Breast epithelium (tissue), 3 donors: ENCODE data around the gene SLC38A11.

Source experiments
- CTCF ChIP-seq, 3 donors: fragments of 450-650 bp; IDR thresholded peaks; one replicate each; pipeline ENCODE4 v1.5.1; 2016 to 2017; ENCODE audit warnings: antibody characterized with exemption in 3 of 3, mild to moderate bottlenecking in 3 of 3, moderate library complexity in 3 of 3
- POLR2A ChIP-seq: fragments of 450-650 bp; IDR thresholded peaks from one replicate; pipeline ENCODE4 v1.6.1; 2016; ENCODE audit warnings: antibody characterized with exemption, mild to moderate bottlenecking, moderate library complexity
- POLR2AphosphoS5 ChIP-seq, 3 donors: sonication (generic); formaldehyde crosslinking; IDR thresholded peaks; one replicate each; pipeline ENCODE4 v1.6.1; 2017; ENCODE audit warnings: antibody characterized with exemption in 3 of 3

GRCh38 chr2:164964700-164965099 lies 9.4 kb upstream of the SLC38A11 start:
- TF ChIP-seq CTCF (IDR thresholded peaks at IDR 0.05) (no peak), POLR2A (no peak), POLR2AphosphoS5 (IDR thresholded peaks at IDR 0.05) (no peak)
